ENCODE results near the gene VAV2.

Gene VAV2

GRCh38 chr9:133791735-133792649, 200.1 kb downstream of the VAV2 start:
- no peak for FAIRE-seq

- FAIRE-seq, result no peak
These were observed 201.1 kb downstream of the VAV2 start for GRCh38 chr9:133791069-133791468.

- FAIRE-seq, result no peak
These were observed 202.3 kb downstream of the VAV2 start for GRCh38 chr9:133789778-133790177.

GRCh38 chr9:133788819-133789717, 203.1 kb downstream of the VAV2 start:
- FAIRE-seq, result no peak

- no peak for FAIRE-seq
These were observed 203.9 kb downstream of the VAV2 start for GRCh38 chr9:133788045-133788818.

- no peak for FAIRE-seq
These were observed 204.4 kb downstream of the VAV2 start for GRCh38 chr9:133787754-133788025.

GRCh38 chr9:133786907-133787753, 205.0 kb downstream of the VAV2 start:
- no peak for FAIRE-seq

- FAIRE-seq, result no peak
These were observed 205.8 kb downstream of the VAV2 start for GRCh38 chr9:133786371-133786753.

GRCh38 chr9:133785753-133786370, 206.3 kb downstream of the VAV2 start:
- FAIRE-seq, result no peak

GRCh38 chr9:133784731-133785561, 207.2 kb downstream of the VAV2 start:
- no peak for FAIRE-seq

GRCh38 chr9:133783331-133783731, 208.8 kb downstream of the VAV2 start:
- FAIRE-seq, result no peak

- peak; percentile 76 for FAIRE-seq
These were observed 209.7 kb downstream of the VAV2 start for GRCh38 chr9:133782157-133783130.

GRCh38 chr9:133781828-133782135, 210.3 kb downstream of the VAV2 start:
- FAIRE-seq, result no peak

GRCh38 chr9:133780962-133781827, 210.9 kb downstream of the VAV2 start:
- FAIRE-seq, result no peak

GRCh38 chr9:133780404-133780945, 211.6 kb downstream of the VAV2 start:
- FAIRE-seq, result no peak

GRCh38 chr9:133779516-133780403, 212.4 kb downstream of the VAV2 start:
- no peak for FAIRE-seq

GRCh38 chr9:133779081-133779480, 213.0 kb downstream of the VAV2 start:
- FAIRE-seq, result no peak
